MCF 10A (cell line): ENCODE measurements around the gene PLXND1. TPM values are rescaled to one million over a fixed set of nuclear protein-coding genes. Genes with fewer than 3 reads are reported as not detected.

ENCODE experiments used
- BruUV-seq: library from RNA; stranded (reverse); fragments of 400-500 nt; replicated peaks from 2 replicates; lab custom pipeline; 2021; lab: Mats Ljungman, UMichigan
- CTCF ChIA-PET: fragments of 300-600 bp; sonication (Branson Sonifier 250); formaldehyde crosslinking; extraction: SDS; loops from one replicate; lab custom pipeline; 2021; ENCODE audit warnings: antibody characterized with exemption, inconsistent platforms; lab: Yijun Ruan, JAX
- POLR2A ChIA-PET: fragments of 300-600, 350-650 bp; sonication (Branson Sonifier 250); formaldehyde crosslinking; extraction: SDS; loops from one replicate; lab custom pipeline; 2020; ENCODE audit warnings: antibody characterized with exemption, inconsistent platforms; lab: Yijun Ruan, JAX
- DNase-seq: peaks from one replicate; pipeline ENCODE4 v3.0.0-alpha.2; 2018; ENCODE audit not compliant: unreplicated experiment
- H3K27ac Mint-ChIP-seq: one replicate; pipeline ENCODE4 v1.8.0; 2022; ENCODE audit warnings: mild to moderate bottlenecking, low read depth, mixed read lengths; ENCODE audit not compliant: unreplicated experiment
- H3K27me3 Mint-ChIP-seq: one replicate; pipeline ENCODE4 v1.8.0; 2022; ENCODE audit warnings: mixed read lengths; ENCODE audit not compliant: insufficient read depth, unreplicated experiment
- H3K36me3 Mint-ChIP-seq: one replicate; pipeline ENCODE4 v1.8.0; 2022; ENCODE audit warnings: mild to moderate bottlenecking, moderate library complexity, mixed read lengths; ENCODE audit not compliant: insufficient read depth, unreplicated experiment
- H3K4me1 Mint-ChIP-seq: one replicate; pipeline ENCODE4 v1.8.0; 2022; ENCODE audit warnings: mixed read lengths; ENCODE audit not compliant: insufficient read depth, unreplicated experiment
- H3K4me3 Mint-ChIP-seq: one replicate; pipeline ENCODE4 v1.8.0; 2022; ENCODE audit warnings: mild to moderate bottlenecking, moderate library complexity, mixed read lengths; ENCODE audit not compliant: unreplicated experiment
- H3K9me3 Mint-ChIP-seq: one replicate; pipeline ENCODE4 v1.8.0; 2022; ENCODE audit warnings: mixed read lengths; ENCODE audit not compliant: unreplicated experiment
- CTCF ChIP-seq: fragments of 200-600 bp; IDR thresholded peaks from one replicate; pipeline ENCODE4 v1.8.0; 2022; ENCODE audit warnings: antibody characterized with exemption, mild to moderate bottlenecking; ENCODE audit not compliant: unreplicated experiment
- intact Hi-C: fragments of 100-400 bp; cut with micrococcal nuclease; formaldehyde crosslinking; loops from 2 replicates; pipeline ENCODE4 v1.14.1; 2022
- total RNA-seq: library from RNA; stranded (reverse); gene quantifications from 2 replicates; pipeline ENCODE4 v1.2.3, GENCODE V29; 2022

The PLXND1 gene
- total RNA-seq, 1 experiment from 2014 or later: 5.6 TPM

DNA sequence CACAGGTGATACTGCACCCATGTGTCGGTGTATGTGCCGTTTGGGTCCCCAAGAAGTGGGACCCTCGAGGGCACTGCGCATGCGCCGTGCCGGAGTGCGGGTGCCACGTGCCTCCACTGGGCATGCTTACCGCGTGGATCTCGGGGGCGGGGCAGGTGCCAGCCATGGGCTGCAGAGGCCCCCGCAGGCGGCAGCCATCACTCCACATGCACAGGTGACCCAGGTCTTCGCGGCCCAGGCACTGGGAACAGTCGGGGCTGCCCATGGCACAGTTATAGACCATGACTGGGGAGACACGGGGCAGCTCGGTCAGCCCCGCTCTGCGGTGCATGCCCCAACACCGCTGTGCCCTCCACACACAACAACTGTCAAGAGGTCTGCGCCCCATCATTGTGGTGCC lies 32.3 kb downstream of the PLXND1 start:
- ChIA-PET POLR2A (no interaction called here), CTCF (interaction anchor here (0.7 kb wide), 1 partner anchor 604 kb away, joined by 4 read pairs; no protein-coding TSS in a partner anchor)
- H3K4me1 Mint-ChIP-seq: no peaks in the 10 kb centered on the region
- DNase-seq: no peak
- intact Hi-C loops: no loop called here
- no peak overlapping the region for H3K27ac Mint-ChIP-seq
- no peaks in the 10 kb centered on the region for H3K9me3 Mint-ChIP-seq
- no TSS peak for BruUV-seq
- H3K27me3 Mint-ChIP-seq: no peaks in the 10 kb centered on the region
- TF ChIP-seq CTCF: no peak
- no peaks in the 10 kb centered on the region for H3K36me3 Mint-ChIP-seq
- H3K4me3 Mint-ChIP-seq: no peak overlapping the region

DNA sequence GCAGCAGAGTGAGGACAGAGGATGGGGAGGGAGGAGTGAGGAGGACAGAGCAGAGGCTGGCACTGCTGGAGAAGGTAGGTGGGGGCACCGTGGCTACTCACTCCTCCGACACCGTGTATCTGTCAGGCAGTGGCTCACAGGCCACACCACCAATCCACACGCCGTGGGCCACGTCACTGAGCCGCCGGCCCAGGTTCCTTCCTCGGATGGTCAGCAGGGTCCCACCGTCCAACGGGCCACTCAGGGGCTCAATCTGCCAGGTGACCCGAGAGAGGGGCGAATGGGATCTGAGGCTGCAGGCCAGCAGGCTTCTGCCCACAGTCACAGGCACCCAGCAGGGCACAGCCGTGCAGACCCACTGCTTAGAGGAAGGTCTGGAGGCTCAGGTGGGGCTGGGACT lies 33.0 kb downstream of the PLXND1 start:
- Mint-ChIP-seq H3K4me3 (no peak overlapping the region), H3K27ac (no peak overlapping the region), H3K36me3 (no peaks in the 10 kb centered on the region), H3K4me1 (no peaks in the 10 kb centered on the region), H3K9me3 (no peaks in the 10 kb centered on the region), H3K27me3 (no peaks in the 10 kb centered on the region)
- no peak for TF ChIP-seq CTCF
- CTCF ChIA-PET: interaction anchor here (0.7 kb wide), 1 partner anchor 604 kb away, joined by 4 read pairs; no protein-coding TSS in a partner anchor
- DNase-seq: no peak
- POLR2A ChIA-PET: no interaction called here
- no TSS peak for BruUV-seq
- intact Hi-C loops: no loop called here

DNA sequence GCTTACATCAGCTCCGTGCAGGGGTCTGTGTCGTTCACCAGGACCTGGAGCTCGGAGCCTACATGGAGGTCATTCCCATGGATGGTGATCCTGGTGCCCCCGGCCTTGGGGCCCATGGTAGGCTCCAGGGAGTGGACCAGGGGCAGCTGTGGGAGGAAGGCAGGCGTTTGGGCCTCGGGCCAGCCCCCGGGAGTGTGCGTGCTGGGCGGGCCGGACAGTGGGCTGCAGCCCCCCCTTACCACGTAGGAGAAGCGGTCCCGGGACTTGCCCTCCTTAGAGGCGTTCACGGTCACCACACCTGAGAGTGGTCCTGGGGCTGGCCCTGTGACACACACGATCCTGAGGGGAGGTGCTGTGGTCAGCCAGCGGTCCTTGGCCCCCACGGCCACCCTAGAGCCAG lies 33.9 kb downstream of the PLXND1 start:
- intact Hi-C loops: no loop called here
- POLR2A ChIA-PET: no interaction called here
- Mint-ChIP-seq H3K4me3 (no peak overlapping the region), H3K36me3 (no peaks in the 10 kb centered on the region), H3K9me3 (no peaks in the 10 kb centered on the region), H3K27ac (no peak overlapping the region), H3K27me3 (no peaks in the 10 kb centered on the region), H3K4me1 (no peaks in the 10 kb centered on the region)
- no TSS peak for BruUV-seq
- DNase-seq: no peak
- CTCF ChIA-PET: no interaction called here
- TF ChIP-seq CTCF: no peak

DNA sequence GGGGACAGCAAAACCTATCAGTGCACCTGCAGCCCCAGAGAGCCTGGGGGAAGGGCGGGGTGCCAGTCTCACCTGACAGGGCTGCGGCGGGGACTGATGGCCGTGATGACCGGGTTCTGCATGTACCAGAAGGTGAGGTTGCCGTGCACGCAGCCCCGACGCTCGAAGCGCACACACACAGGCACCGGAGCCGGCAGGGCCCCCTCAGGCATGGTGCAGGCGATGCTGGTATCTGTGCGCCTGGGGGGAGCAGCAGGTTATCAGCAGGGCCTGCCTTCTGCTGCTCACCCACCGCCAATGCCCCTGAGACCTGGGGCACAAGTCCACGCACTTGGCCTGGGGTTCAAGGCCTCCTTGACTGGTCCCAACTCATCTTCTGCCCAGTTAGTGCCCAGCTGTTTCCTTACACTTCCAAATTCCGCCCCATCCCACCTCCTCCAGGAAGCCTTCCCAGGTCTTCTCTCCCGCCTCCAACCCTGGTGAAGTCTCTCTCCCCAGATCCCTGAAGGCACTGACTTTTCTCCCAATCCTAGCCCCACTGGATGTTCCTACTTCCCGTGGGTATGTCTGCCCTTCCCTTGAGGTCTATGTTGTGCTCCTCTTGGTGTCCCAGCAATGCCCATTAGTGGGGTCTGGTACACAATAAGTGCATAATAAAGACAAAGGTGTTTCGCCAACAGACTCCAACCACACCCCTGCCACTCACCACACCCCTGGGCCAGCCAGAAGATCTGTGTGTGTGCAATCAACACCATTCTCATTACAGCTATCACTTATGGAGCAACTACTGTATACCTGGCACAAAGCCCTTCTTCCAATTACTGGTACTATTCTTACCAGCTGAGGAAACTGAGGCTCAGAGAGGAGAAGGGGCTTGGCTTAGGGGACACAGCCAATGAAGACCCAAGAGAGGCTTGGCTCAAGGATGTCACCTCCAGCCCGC lies 34.6 kb downstream of the PLXND1 start:
- no peak overlapping the region for H3K27ac Mint-ChIP-seq
- H3K4me3 Mint-ChIP-seq: no peak overlapping the region
- no peak for DNase-seq
- intact Hi-C loops: no loop called here
- H3K36me3 Mint-ChIP-seq: no peaks in the 10 kb centered on the region
- H3K27me3 Mint-ChIP-seq: no peaks in the 10 kb centered on the region
- no TSS peak for BruUV-seq
- POLR2A ChIA-PET: no interaction called here
- CTCF ChIA-PET: no interaction called here
- no peaks in the 10 kb centered on the region for H3K9me3 Mint-ChIP-seq
- no peaks in the 10 kb centered on the region for H3K4me1 Mint-ChIP-seq
- TF ChIP-seq CTCF: no peak
